Neural crest cell (in vitro differentiated cells): ENCODE results near the gene C19orf25. TPM values are rescaled to one million over a fixed set of nuclear protein-coding genes. Genes with fewer than 3 reads are reported as not detected.

Experiments used
- DNase-seq: peaks from one replicate; pipeline ENCODE4 v3.0.0; 2021; ENCODE audit warnings: low read depth, mixed read lengths, low spot score
- H3K27ac Mint-ChIP-seq: one replicate; pipeline ENCODE4 v1.8.0; 2021; ENCODE audit warnings: mild to moderate bottlenecking, mixed read lengths; ENCODE audit not compliant: unreplicated experiment
- H3K27me3 Mint-ChIP-seq: 2 replicates; pipeline ENCODE4 v1.8.0; 2021; ENCODE audit warnings: low read depth, mild to moderate bottlenecking, mixed read lengths
- H3K36me3 Mint-ChIP-seq: 2 replicates; pipeline ENCODE4 v1.8.0; 2021; ENCODE audit warnings: low read depth, mild to moderate bottlenecking, mixed read lengths
- H3K4me1 Mint-ChIP-seq: 2 replicates; pipeline ENCODE4 v1.8.0; 2021; ENCODE audit warnings: mixed read lengths
- H3K4me3 Mint-ChIP-seq: one replicate; pipeline ENCODE4 v1.8.0; 2021; ENCODE audit warnings: mild to moderate bottlenecking, mixed read lengths
- H3K9me3 Mint-ChIP-seq: 2 replicates; pipeline ENCODE4 v1.8.0; 2021; ENCODE audit warnings: mixed read lengths
- CTCF ChIP-seq: fragments of 200-600 bp; sonication (generic); conservative IDR thresholded peaks from 2 replicates; pipeline ENCODE4 v1.5.0; 2021; ENCODE audit warnings: antibody characterized with exemption, mild to moderate bottlenecking
- total RNA-seq: library from RNA; stranded (reverse); gene quantifications from 2 replicates; pipeline ENCODE4 v1.2.1, GENCODE V29; 2021

Gene C19orf25
- total RNA-seq, 1 donor from 2014 or later = 41.5 TPM

GRCh38 chr19:1455002-1455335 is 24.0 kb downstream of the C19orf25 start:
- DNase-seq = no peak
- peaks cover 3% of the 10 kb centered on the region for H3K36me3 Mint-ChIP-seq
- peaks cover 39% of the 10 kb centered on the region for H3K27me3 Mint-ChIP-seq
- no peak overlapping the region for H3K27ac Mint-ChIP-seq
- H3K4me1 Mint-ChIP-seq = peaks cover 20% of the 10 kb centered on the region
- no peak overlapping the region for H3K4me3 Mint-ChIP-seq
- H3K9me3 Mint-ChIP-seq = no peaks in the 10 kb centered on the region
- no peak for TF ChIP-seq CTCF

GRCh38 chr19:1453525-1454364 is 25.3 kb downstream of the C19orf25 start:
- peaks cover 3% of the 10 kb centered on the region for H3K36me3 Mint-ChIP-seq
- DNase-seq = no peak
- no peak overlapping the region for H3K27ac Mint-ChIP-seq
- H3K4me1 Mint-ChIP-seq = peaks cover 27% of the 10 kb centered on the region
- peaks cover 44% of the 10 kb centered on the region for H3K27me3 Mint-ChIP-seq
- no peaks in the 10 kb centered on the region for H3K9me3 Mint-ChIP-seq
- TF ChIP-seq CTCF = no peak
- H3K4me3 Mint-ChIP-seq = peak overlapping the region; percentile 27

GRCh38 chr19:1452802-1453524 is 26.1 kb downstream of the C19orf25 start:
- Mint-ChIP-seq H3K27ac (no peak overlapping the region), H3K4me1 (peaks cover 27% of the 10 kb centered on the region), H3K36me3 (peaks cover 3% of the 10 kb centered on the region), H3K4me3 (no peak overlapping the region), H3K9me3 (no peaks in the 10 kb centered on the region), H3K27me3 (peaks cover 48% of the 10 kb centered on the region)
- TF ChIP-seq CTCF = no peak
- no peak for DNase-seq

GRCh38 chr19:1451916-1452801 is 26.9 kb downstream of the C19orf25 start:
- H3K9me3 Mint-ChIP-seq = no peaks in the 10 kb centered on the region
- peak; percentile 60 for DNase-seq
- H3K36me3 Mint-ChIP-seq = peaks cover 3% of the 10 kb centered on the region
- H3K27ac Mint-ChIP-seq = peak overlapping the region; percentile 89
- TF ChIP-seq CTCF = no peak
- peak overlapping the region; percentile 89 for H3K4me3 Mint-ChIP-seq
- H3K27me3 Mint-ChIP-seq = peaks cover 53% of the 10 kb centered on the region
- H3K4me1 Mint-ChIP-seq = peaks cover 32% of the 10 kb centered on the region
